GM10248 (cell line): ENCODE measurements around the gene LHFPL4.

Experiments
- CTCF ChIA-PET: fragments of 300-600 bp; sonication (Branson Sonifier 250); formaldehyde crosslinking; extraction: SDS; loops from one replicate; lab custom pipeline; 2021; ENCODE audit warnings: antibody characterized with exemption; lab: Yijun Ruan, JAX
- POLR2A ChIA-PET: fragments of 350-650 bp; sonication (Branson Sonifier 250); formaldehyde crosslinking; extraction: SDS; loops from one replicate; lab custom pipeline; 2020; ENCODE audit warnings: antibody characterized with exemption; lab: Yijun Ruan, JAX
- DNase-seq: peaks from one replicate; pipeline ENCODE4 v3.0.0; 2012; ENCODE audit errors: extremely low spot score
- CTCF ChIP-seq: IDR thresholded peaks from 2 replicates; pipeline ENCODE4 v1.5.1; 2012; ENCODE audit warnings: mild to moderate bottlenecking, low read depth; ENCODE audit errors: extremely low read depth, missing control alignments, control extremely low read depth

Gene LHFPL4

DNA sequence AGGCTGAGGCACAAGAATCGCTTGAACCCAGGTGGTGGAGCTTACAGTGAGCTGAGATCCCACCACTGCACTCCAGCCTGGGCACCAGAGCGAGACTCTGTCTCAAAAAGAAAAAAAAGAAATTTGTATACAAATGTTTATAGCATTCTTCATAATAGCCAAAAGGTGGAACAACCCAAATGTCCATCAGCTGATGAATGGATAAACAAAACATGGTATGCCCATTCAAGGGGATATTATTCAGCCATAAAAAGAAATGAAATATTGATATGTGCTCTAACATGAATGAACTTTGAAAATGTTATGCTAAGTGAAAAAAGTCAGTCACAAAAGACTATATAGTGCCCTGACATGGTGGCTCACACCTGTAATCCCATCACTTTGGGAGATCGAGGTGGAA, 11.4 kb downstream of the LHFPL4 start:
- no peak for DNase-seq
- CTCF ChIA-PET = interaction anchor here (0.8 kb wide), 1 partner anchor 10 kb away, joined by 4 read pairs; no protein-coding TSS in a partner anchor
- TF ChIP-seq CTCF = no peak
- POLR2A ChIA-PET = no interaction called here

DNA sequence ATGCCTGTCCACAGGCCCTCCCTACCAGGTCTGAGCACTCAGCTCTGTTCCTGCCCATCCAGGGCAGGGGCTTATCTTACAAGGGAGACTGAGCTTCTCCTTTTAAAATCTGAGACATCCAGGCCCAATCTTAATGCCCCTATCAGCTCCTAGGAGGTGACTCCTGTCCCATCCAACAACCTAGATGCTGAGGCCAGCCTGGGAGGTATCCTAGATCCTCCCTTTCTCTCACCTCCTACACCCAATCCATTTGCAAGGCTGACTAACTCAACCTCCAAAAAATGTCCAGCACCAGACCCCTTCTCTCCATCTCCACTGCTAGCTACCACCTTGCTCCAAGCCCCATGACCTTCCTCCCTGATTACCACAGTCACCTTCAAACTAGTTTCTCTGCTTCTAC, 17.4 kb downstream of the LHFPL4 start:
- CTCF ChIA-PET = no interaction called here
- no peak for DNase-seq
- POLR2A ChIA-PET = no interaction called here
- TF ChIP-seq CTCF = no peak

GRCh38 chr3:9534429-9534828, 19.2 kb downstream of the LHFPL4 start:
- POLR2A ChIA-PET = no interaction called here
- TF ChIP-seq CTCF = no peak

GRCh38 chr3:9525078-9525477, 28.5 kb downstream of the LHFPL4 start:
- no peak for TF ChIP-seq CTCF
- ChIA-PET CTCF (no interaction called here), POLR2A (interaction anchor here (0.6 kb wide), 1 partner anchor 375 kb away, joined by 6 read pairs; no protein-coding TSS in a partner anchor)
- DNase-seq = no peak

More at GRCh38 chr3:9534429-9534828, 19.2 kb downstream of the LHFPL4 start:
- CTCF ChIA-PET = no interaction called here
- no peak for DNase-seq

- ChIA-PET CTCF (interaction anchor here (0.9 to 1.4 kb wide), 2 partner anchors 11 to 13 kb away, joined by 4 to 6 read pairs; no protein-coding TSS in a partner anchor), POLR2A (no interaction called here)
- TF ChIP-seq CTCF = no peak
- no peak for DNase-seq
These were observed 38.7 kb downstream of the LHFPL4 start for GRCh38 chr3:9514956-9515355.

GRCh38 chr3:9514306-9514705, 39.3 kb downstream of the LHFPL4 start:
- ChIA-PET POLR2A (no interaction called here), CTCF (interaction anchor here (0.9 to 1.4 kb wide), 2 partner anchors 11 to 12 kb away, joined by 4 to 6 read pairs; no protein-coding TSS in a partner anchor)
- TF ChIP-seq CTCF = no peak
- DNase-seq = no peak
